GM12865 (cell line): ENCODE measurements around the gene PYM1.
A peak's percentile ranks its signal among the peaks of the same experiment; 100 is the strongest.

Experiments
- DNase-seq: peaks from one replicate; pipeline ENCODE4 v3.0.0; 2010; ENCODE audit warnings: low read depth
- H3K4me3 ChIP-seq: 2 replicates; pipeline ENCODE4 v1.5.1; 2011; ENCODE audit warnings: mild to moderate bottlenecking, low read depth, low read length, control low read depth
- CTCF ChIP-seq: IDR thresholded peaks from 2 replicates; pipeline ENCODE4 v1.5.1; 2011; ENCODE audit warnings: low read length, control low read depth, low read depth, inconsistent platforms; ENCODE audit not compliant: insufficient read depth; ENCODE audit errors: missing control alignments

Gene PYM1

DNA sequence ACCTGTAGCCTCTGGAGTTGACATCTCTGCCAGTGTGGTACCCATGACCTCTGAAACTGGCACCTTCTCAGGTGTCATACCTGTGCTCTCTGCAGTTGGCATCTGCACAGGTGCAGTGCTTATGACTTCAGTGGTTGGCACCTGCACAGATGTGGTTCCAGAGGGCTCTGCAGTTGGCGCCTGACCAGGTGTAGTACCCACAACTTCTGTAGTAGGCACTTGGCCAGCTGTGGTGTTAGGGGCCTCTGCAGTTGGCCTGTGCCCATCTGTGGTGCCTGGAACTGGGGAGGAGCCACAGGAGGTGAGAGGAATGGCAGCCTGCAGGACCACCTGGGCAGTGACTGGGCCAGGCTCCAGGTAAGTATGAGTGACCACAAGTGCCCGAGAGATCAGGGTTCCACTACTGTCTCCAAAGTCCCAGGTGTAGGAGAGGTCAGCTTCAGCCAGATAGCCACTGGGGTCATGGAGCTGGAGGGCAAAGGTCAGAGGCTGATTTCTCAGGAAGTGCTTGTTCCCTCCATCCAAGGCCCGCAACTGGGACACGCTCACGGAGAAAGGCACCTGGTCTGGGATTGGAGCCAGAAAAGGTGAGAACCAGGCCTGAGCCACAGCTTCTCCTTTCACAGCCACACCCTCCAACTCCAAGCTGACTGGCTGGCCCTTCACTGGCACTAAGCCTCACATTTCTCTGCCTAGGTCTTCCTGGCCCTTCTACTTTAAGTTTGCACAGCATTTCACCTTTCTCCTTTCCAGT is 29.6 kb upstream of the PYM1 start:
- no peak for TF ChIP-seq CTCF
- no peak for DNase-seq
- no peak overlapping the region for H3K4me3 ChIP-seq

DNA sequence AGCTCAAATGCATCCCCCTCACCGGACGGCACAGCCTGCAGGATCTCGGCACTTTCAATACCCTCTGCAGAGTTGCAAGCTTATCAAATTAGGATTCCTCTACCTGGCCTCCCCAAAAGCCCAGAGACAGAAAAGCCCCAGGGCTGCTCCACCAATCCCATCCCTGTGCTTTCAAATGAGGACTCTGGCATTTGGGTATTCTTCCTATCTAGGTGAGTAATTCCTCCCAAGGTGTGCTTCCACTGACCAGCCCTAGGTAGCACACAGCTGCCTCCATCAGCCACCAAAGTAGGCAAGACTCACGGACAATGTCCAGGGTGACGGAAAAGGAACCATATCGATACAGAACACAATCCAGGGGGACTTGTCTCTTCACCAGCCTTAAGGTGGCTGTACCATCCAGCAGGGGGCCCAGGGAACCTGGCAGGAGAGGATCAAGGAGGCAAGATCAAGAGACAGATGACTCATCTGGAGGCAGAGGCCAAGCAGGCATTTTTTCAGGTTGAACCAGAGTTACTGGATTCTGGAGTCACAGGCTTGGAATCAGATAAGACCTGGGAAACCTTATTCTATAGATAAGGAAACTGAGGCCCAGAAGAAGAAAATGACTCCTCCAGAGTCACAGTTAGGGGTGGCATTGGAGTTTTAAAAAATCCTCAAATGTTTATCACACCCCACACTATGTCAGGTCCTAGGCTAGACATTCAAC is 28.3 kb upstream of the PYM1 start:
- DNase-seq: peak; percentile 44
- H3K4me3 ChIP-seq: no peak overlapping the region
- TF ChIP-seq CTCF: peak; percentile 39

DNA sequence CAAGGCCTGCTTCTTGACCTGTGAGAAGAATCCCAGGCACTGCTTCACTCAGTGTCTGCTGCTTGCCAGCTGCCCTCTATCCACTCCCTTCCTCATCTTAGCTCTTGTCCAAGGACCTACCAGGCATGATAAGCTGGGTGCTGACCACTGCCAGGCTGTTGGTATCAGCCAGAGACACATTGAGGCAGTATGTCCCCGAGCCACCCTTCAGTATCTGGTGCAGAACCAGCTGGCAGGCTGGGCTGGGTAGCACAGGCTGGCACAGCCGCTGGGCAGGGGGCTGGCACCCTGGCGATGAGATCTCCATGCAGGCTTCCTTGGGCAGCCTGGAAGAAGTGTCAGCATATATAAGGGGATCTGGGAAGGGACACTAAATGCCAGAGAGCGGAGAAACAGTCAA is 27.6 kb upstream of the PYM1 start:
- no peak for TF ChIP-seq CTCF

GRCh38 chr12:55946553-55946952 is 18.9 kb upstream of the PYM1 start:
- peak; percentile 59 for DNase-seq
- no peak for TF ChIP-seq CTCF
- H3K4me3 ChIP-seq: no peak overlapping the region

More for the DNA sequence above, 27.6 kb upstream of the PYM1 start:
- no peak for DNase-seq
- no peak overlapping the region for H3K4me3 ChIP-seq

DNA sequence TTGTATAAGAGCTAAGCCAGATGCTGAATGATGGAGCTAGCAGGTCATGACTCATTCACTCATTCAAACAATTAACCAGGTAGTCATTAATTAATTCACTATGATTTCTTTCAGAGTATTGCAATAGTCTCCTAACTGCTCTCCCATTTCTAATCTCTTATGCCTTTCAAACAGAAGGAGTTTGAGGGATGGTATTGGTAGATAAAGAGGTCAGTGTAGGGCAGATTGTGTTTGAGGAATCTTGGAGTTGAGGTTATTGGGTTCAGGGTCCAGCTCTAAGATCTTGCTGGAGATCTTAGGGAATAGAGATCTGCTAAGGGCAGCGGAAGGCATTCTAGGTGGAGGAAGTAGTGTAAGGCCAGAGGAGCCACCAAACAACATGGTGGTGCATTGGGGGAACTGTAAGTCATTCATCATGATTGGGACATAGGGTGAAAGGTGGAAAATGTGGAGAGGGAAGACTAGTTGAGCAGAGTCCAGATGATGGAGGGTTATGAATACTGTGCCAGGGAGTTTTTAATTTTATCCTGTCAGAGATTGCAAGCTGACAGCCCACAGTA is 15.0 kb upstream of the PYM1 start:
- no peak for TF ChIP-seq CTCF

DNA sequence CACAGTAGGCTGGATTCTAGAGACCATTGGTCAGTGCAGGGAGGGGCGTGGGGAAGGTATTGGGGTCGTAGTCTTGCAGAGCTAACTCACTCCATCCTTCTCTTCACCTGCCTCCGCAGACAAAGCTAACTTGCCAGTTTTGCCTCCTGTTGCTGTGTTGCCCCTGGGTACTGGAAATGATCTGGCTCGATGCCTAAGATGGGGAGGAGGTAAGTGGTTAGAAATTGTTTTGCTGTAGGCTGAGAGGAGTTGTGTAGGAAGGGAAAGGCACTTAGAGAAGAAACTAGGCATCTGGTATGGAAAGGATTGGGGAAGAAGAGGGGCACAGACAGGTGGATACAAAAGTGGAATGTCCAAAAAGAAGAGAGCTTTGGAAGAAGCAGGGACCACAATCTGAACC is 14.4 kb upstream of the PYM1 start:
- DNase-seq: no peak
- H3K4me3 ChIP-seq: no peak overlapping the region
- no peak for TF ChIP-seq CTCF

More for the DNA sequence above, 15.0 kb upstream of the PYM1 start:
- DNase-seq: no peak
- H3K4me3 ChIP-seq: no peak overlapping the region
